ENCODE measurements around the gene GLOD5.

GLOD5 gene

GRCh38 chrX:48754238-48754637 is 7.3 kb upstream of the GLOD5 start:
- FAIRE-seq: no peak

GRCh38 chrX:48769230-48769629 is 7.7 kb downstream of the GLOD5 start:
- no peak for FAIRE-seq

- no peak for FAIRE-seq
These were observed 8.7 kb downstream of the GLOD5 start for GRCh38 chrX:48770296-48770695.

GRCh38 chrX:48772602-48773001 is 11.1 kb downstream of the GLOD5 start:
- no peak for FAIRE-seq

GRCh38 chrX:48776818-48777439 is 15.4 kb downstream of the GLOD5 start:
- FAIRE-seq: no peak

- no peak for FAIRE-seq
These were observed 17.9 kb downstream of the GLOD5 start for GRCh38 chrX:48779399-48779798.

GRCh38 chrX:48781705-48782104 is 20.2 kb downstream of the GLOD5 start:
- FAIRE-seq: no peak

GRCh38 chrX:48782216-48782615 is 20.7 kb downstream of the GLOD5 start:
- no peak for FAIRE-seq

- no peak for FAIRE-seq
These were observed 21.2 kb downstream of the GLOD5 start for GRCh38 chrX:48782795-48783194.

- no peak for FAIRE-seq
These were observed 23.2 kb downstream of the GLOD5 start for GRCh38 chrX:48784726-48785125.

GRCh38 chrX:48785186-48785539 is 23.6 kb downstream of the GLOD5 start:
- FAIRE-seq: no peak

GRCh38 chrX:48785540-48786214 is 24.1 kb downstream of the GLOD5 start:
- no peak for FAIRE-seq

- no peak for FAIRE-seq
These were observed 24.8 kb downstream of the GLOD5 start, which contains the start of gene GATA1 for GRCh38 chrX:48786341-48786800. GATA1 (plus strand) TSS chrX:48786590; CDS start chrX:48791110, 4,520 bp downstream.

- no peak for FAIRE-seq
These were observed 25.4 kb downstream of the GLOD5 start for GRCh38 chrX:48786825-48787504.

GRCh38 chrX:48787505-48788443 is 26.2 kb downstream of the GLOD5 start:
- no peak for FAIRE-seq

GRCh38 chrX:48789366-48790220 is 28.0 kb downstream of the GLOD5 start:
- FAIRE-seq: no peak

GRCh38 chrX:48790477-48790876 is 28.9 kb downstream of the GLOD5 start:
- FAIRE-seq: no peak

GRCh38 chrX:48791063-48791820 is 29.7 kb downstream of the GLOD5 start:
- FAIRE-seq: no peak

- FAIRE-seq: no peak
These were observed 30.7 kb downstream of the GLOD5 start for GRCh38 chrX:48792219-48792618.

- no peak for FAIRE-seq
These were observed 32.4 kb downstream of the GLOD5 start for GRCh38 chrX:48793935-48794334.

- no peak for FAIRE-seq
These were observed 32.9 kb downstream of the GLOD5 start for GRCh38 chrX:48794340-48794910.
